ENCODE measurements around the gene MRPS33.
"Not testable (repeated sequence)": the region's sequence is repeated elsewhere in the genome, so short reads cannot be mapped to it uniquely, and the experiment has no call there.

- TF ChIP-seq CTCF (IDR thresholded peaks at IDR 0.05); EZH2 (IDR thresholded peaks at IDR 0.05; ENCODE audit: borderline replicate concordance, insufficient read depth, low read depth, low read length, poor library complexity, severe bottlenecking): not testable (repeated sequence)
Measured at GRCh38 chr7:141032539-141033323, 18.0 kb upstream of the MRPS33 start.
